A673 (cell line): ENCODE data around the gene CLEC16A. TPM values are rescaled to one million over a fixed set of nuclear protein-coding genes. Genes with fewer than 3 reads are reported as not detected.

ENCODE experiments used
- BruUV-seq: library from RNA; stranded (reverse); fragments of 400-500 nt; replicated peaks from 2 replicates; lab custom pipeline; 2021; lab: Mats Ljungman, UMichigan
- CTCF ChIA-PET: fragments of 300-600 bp; sonication (Branson Sonifier 250); formaldehyde crosslinking; loops from one replicate; lab custom pipeline; 2022; ENCODE audit warnings: antibody characterized with exemption; lab: Charles Lee
- POLR2A ChIA-PET: fragments of 300-600 bp; sonication (Branson Sonifier 250); formaldehyde crosslinking; loops from one replicate; lab custom pipeline; 2022; ENCODE audit warnings: antibody characterized with exemption; ENCODE audit not compliant: low non-redundant PET; lab: Charles Lee
- DNase-seq: peaks from one replicate; pipeline ENCODE4 v3.0.0-alpha.2; 2015; ENCODE audit warnings: low spot score
- H3K27ac ChIP-seq: fragments of 200-600 bp; sonication (generic); 2 replicates; pipeline ENCODE4 v1.5.1; 2016; ENCODE audit warnings: mixed run types, low read depth, mild to moderate bottlenecking, mixed read lengths, antibody characterized with exemption, low read length; ENCODE audit not compliant: poor library complexity, severe bottlenecking
- H3K27me3 ChIP-seq: fragments of 200-600 bp; sonication (generic); replicated peaks from 2 replicates; pipeline ENCODE4 v1.6.1; 2017; ENCODE audit warnings: mixed run types, low read depth, mild to moderate bottlenecking, mixed read lengths, antibody characterized with exemption, low read length; ENCODE audit not compliant: insufficient read depth, poor library complexity
- H3K36me3 ChIP-seq: fragments of 200-600 bp; sonication (generic); 2 replicates; pipeline ENCODE4 v1.6.1; 2016; ENCODE audit warnings: mixed run types, mild to moderate bottlenecking, mixed read lengths, antibody characterized with exemption, low read length; ENCODE audit not compliant: insufficient read depth, poor library complexity, severe bottlenecking
- H3K4me1 ChIP-seq: fragments of 200-600 bp; sonication (generic); 2 replicates; pipeline ENCODE4 v1.6.1; 2017; ENCODE audit warnings: mixed run types, mild to moderate bottlenecking, mixed read lengths, antibody characterized with exemption, low read length; ENCODE audit not compliant: insufficient read depth, poor library complexity, severe bottlenecking
- H3K4me3 ChIP-seq: fragments of 200-600 bp; sonication (generic); 2 replicates; pipeline ENCODE4 v1.5.1; 2016; ENCODE audit warnings: low read depth, mixed run types, mild to moderate bottlenecking, mixed read lengths, low read length; ENCODE audit not compliant: poor library complexity, severe bottlenecking
- H3K9me3 ChIP-seq: fragments of 200-600 bp; sonication (generic); 2 replicates; pipeline ENCODE4 v1.6.1; 2016; ENCODE audit warnings: mixed run types, low read depth, mild to moderate bottlenecking, mixed read lengths, antibody characterized with exemption, low read length; ENCODE audit not compliant: poor library complexity, severe bottlenecking
- CTCF ChIP-seq: fragments of 300-800, 200-600 bp; sonication (generic); conservative IDR thresholded peaks from 2 replicates; pipeline ENCODE4 v1.5.1; 2017; ENCODE audit warnings: low read depth, mild to moderate bottlenecking, antibody characterized with exemption, low read length, moderate library complexity, mixed read lengths
- EZH2 ChIP-seq: fragments of 200-600 bp; sonication (generic); IDR thresholded peaks from 2 replicates; pipeline ENCODE4 v1.6.1; 2017; ENCODE audit warnings: borderline replicate concordance, low read depth, mild to moderate bottlenecking, mixed read lengths, antibody characterized with exemption, low read length; ENCODE audit not compliant: poor library complexity, severe bottlenecking
- intact Hi-C: fragments of 100-400 bp; cut with micrococcal nuclease; formaldehyde crosslinking; loops from one replicate; pipeline ENCODE4 v1.10.0; 2022; ENCODE audit not compliant: unreplicated experiment
- total RNA-seq: library from RNA; stranded (reverse); gene quantifications from 2 replicates; pipeline ENCODE4 v1.2.3, GENCODE V29; 2021

Gene CLEC16A
- total RNA-seq, 1 experiment from 2014 or later: 23.4 TPM

- ChIA-PET POLR2A (no interaction called here), CTCF (no interaction called here)
- Histone ChIP-seq H3K27me3 (no peaks in the 10 kb centered on the region), H3K27ac (no peak overlapping the region), H3K9me3 (no peaks in the 10 kb centered on the region), H3K4me3 (no peak overlapping the region), H3K36me3 (no peaks in the 10 kb centered on the region), H3K4me1 (peaks cover 13% of the 10 kb centered on the region)
- intact Hi-C loops: no loop called here
- DNase-seq: no peak
- BruUV-seq: no TSS peak
- TF ChIP-seq EZH2: no peak
- no peak for TF ChIP-seq CTCF
Observed at GRCh38 chr16:10937068-10937859, 7.1 kb upstream of the CLEC16A start.

- no TSS peak for BruUV-seq
Observed at GRCh38 chr16:10938321-10938720, 6.0 kb upstream of the CLEC16A start.

More at GRCh38 chr16:10938321-10938720, 6.0 kb upstream of the CLEC16A start:
- Histone ChIP-seq H3K27ac (no peak overlapping the region), H3K9me3 (no peaks in the 10 kb centered on the region), H3K4me1 (peaks cover 13% of the 10 kb centered on the region), H3K27me3 (no peaks in the 10 kb centered on the region), H3K4me3 (no peak overlapping the region), H3K36me3 (no peaks in the 10 kb centered on the region)
- TF ChIP-seq EZH2 (no peak), CTCF (no peak)
- intact Hi-C loops: no loop called here
- ChIA-PET CTCF (no interaction called here), POLR2A (no interaction called here)
- DNase-seq: no peak
